Heart left ventricle (tissue), 13 donors: ENCODE measurements around the gene OSCP1.

Experiments used
- CTCF ChIP-seq, 12 donors: fragments of 200-600 bp; sonication (generic) in 4 of 12; IDR thresholded peaks; one replicate each; pipeline versions ENCODE4 v1.5.0 to v1.8.0; 2018 to 2022; ENCODE audit warnings: antibody characterized with exemption in 12 of 12, mild to moderate bottlenecking in 5 of 12
- POLR2A ChIP-seq, 2 donors: fragments of 450-650 bp; IDR thresholded peaks; one replicate each; pipeline ENCODE4 v1.6.1; 2017; ENCODE audit warnings: antibody characterized with exemption in 2 of 2, mild to moderate bottlenecking in 2 of 2, moderate library complexity in 2 of 2
- donor health status: ischemic (EF 13 %, LVEDD 7.1; RV severe dilation, severe dysfunction).
- donor health status: DM: no; HTN: yes; CAD: no.
- donor health status: DM: no; HTN: no; CAD: no.
- donor health status: ischemic (EF 25% LVEDD 6.9; RV normal size, moderate dysfunction).
- donor health status: ischemic (EF 25% LVEDD 5.7; RV mildly dilated, moderate dysfunction).
- donor health status: ischemic (EF 35%, LVEDD 5.7; RV mildly dilated, moderate dysfunction).
- donor health status: nonischemic (EF 11% LVEDD 7.7; RV severe dilation, severe dysfunction).
- donor health status: DM: yes; HTN: yes; CAD: no.
- donor health status: PGD.
- donor health status: ischemic (EF 29% LVEDD 5.4; RV normal size, mild dysfunction).
- donor health status: nonischemic (EF 23%, LVEDD 6.1; RV moderate dilation, normal function).

GRCh38 chr1:36494971-36495370, 44.7 kb upstream of the OSCP1 start:
- no peak for TF ChIP-seq CTCF (IDR thresholded peaks at IDR 0.05)
- TF ChIP-seq POLR2A (IDR thresholded peaks at IDR 0.05) = no peak
